Activated naive CD8-positive, alpha-beta T cell treated with anti-CD3 and anti-CD28 coated beads for 36 hours (primary cell): Measurements from ENCODE around the gene GPR39. TPM values are rescaled to one million over a fixed set of nuclear protein-coding genes. Genes with fewer than 3 reads are reported as not detected.

ENCODE experiments used
- DNase-seq: peaks from one replicate; pipeline ENCODE4 v3.0.0; 2021
- H3K27ac Mint-ChIP-seq: one replicate; pipeline ENCODE4 v1.8.0; 2022; ENCODE audit warnings: mild to moderate bottlenecking, moderate library complexity, mixed read lengths
- H3K27me3 Mint-ChIP-seq: one replicate; pipeline ENCODE4 v1.8.0; 2022; ENCODE audit warnings: mild to moderate bottlenecking, mixed read lengths
- H3K36me3 Mint-ChIP-seq: one replicate; pipeline ENCODE4 v1.8.0; 2021; ENCODE audit warnings: mild to moderate bottlenecking, mixed read lengths
- H3K4me1 Mint-ChIP-seq: one replicate; pipeline ENCODE4 v1.8.0; 2021; ENCODE audit warnings: mixed read lengths
- H3K4me3 Mint-ChIP-seq: one replicate; pipeline ENCODE4 v1.8.0; 2022; ENCODE audit warnings: mild to moderate bottlenecking, moderate library complexity, mixed read lengths
- H3K9me3 Mint-ChIP-seq: one replicate; pipeline ENCODE4 v1.8.0; 2022; ENCODE audit warnings: mixed read lengths
- total RNA-seq, 2 experiments: library from RNA; stranded (reverse); gene quantifications; one replicate each; pipeline ENCODE4 v1.2.3, GENCODE V29; 2021

The GPR39 gene
- total RNA-seq, 2 experiments from 2014 or later = not detected

- peak; percentile 1 for DNase-seq
- peaks cover 69% of the 10 kb centered on the region for H3K27me3 Mint-ChIP-seq
- H3K4me1 Mint-ChIP-seq = no peaks in the 10 kb centered on the region
- H3K4me3 Mint-ChIP-seq = no peak within 1 kb of the TSS
- no peak within 1 kb of the TSS for H3K27ac Mint-ChIP-seq
- H3K36me3 Mint-ChIP-seq = peaks cover 3% of the 10 kb centered on the region
- no peaks in the 10 kb centered on the region for H3K9me3 Mint-ChIP-seq
Observed at GRCh38 chr2:132669908-132670495, 253.4 kb downstream of the GPR39 start, which contains the start of gene LYPD1. TSS of gene LYPD1 (minus strand) at chr2:132670205. CDS start at chr2:132669932, 273 bp downstream.

GRCh38 chr2:132670496-132671150 is 254.0 kb downstream of the GPR39 start:
- H3K4me1 Mint-ChIP-seq = no peaks in the 10 kb centered on the region
- no peak overlapping the region for H3K27ac Mint-ChIP-seq
- H3K4me3 Mint-ChIP-seq = no peak overlapping the region
- H3K36me3 Mint-ChIP-seq = peaks cover 3% of the 10 kb centered on the region
- H3K9me3 Mint-ChIP-seq = no peaks in the 10 kb centered on the region
- H3K27me3 Mint-ChIP-seq = peaks cover 71% of the 10 kb centered on the region
- peak; percentile 0 for DNase-seq

GRCh38 chr2:132671151-132671835 is 254.7 kb downstream of the GPR39 start:
- Mint-ChIP-seq H3K27ac (no peak overlapping the region), H3K27me3 (peaks cover 71% of the 10 kb centered on the region), H3K4me1 (no peaks in the 10 kb centered on the region), H3K9me3 (no peaks in the 10 kb centered on the region), H3K36me3 (peaks cover 3% of the 10 kb centered on the region), H3K4me3 (no peak overlapping the region)
- DNase-seq = no peak

GRCh38 chr2:132676999-132677398 is 260.4 kb downstream of the GPR39 start:
- H3K4me3 Mint-ChIP-seq = no peak overlapping the region
- H3K27ac Mint-ChIP-seq = no peak overlapping the region
- H3K4me1 Mint-ChIP-seq = no peaks in the 10 kb centered on the region
- H3K9me3 Mint-ChIP-seq = no peaks in the 10 kb centered on the region
- peaks cover 35% of the 10 kb centered on the region for H3K27me3 Mint-ChIP-seq
- no peaks in the 10 kb centered on the region for H3K36me3 Mint-ChIP-seq
- DNase-seq = no peak

- no peak for DNase-seq
- Mint-ChIP-seq H3K27ac (no peak overlapping the region), H3K4me1 (no peaks in the 10 kb centered on the region), H3K36me3 (no peaks in the 10 kb centered on the region), H3K27me3 (peaks cover 28% of the 10 kb centered on the region), H3K9me3 (no peaks in the 10 kb centered on the region), H3K4me3 (no peak overlapping the region)
Observed at GRCh38 chr2:132677661-132678060, 261.1 kb downstream of the GPR39 start.

- Mint-ChIP-seq H3K4me3 (no peak overlapping the region), H3K27me3 (peaks cover 23% of the 10 kb centered on the region), H3K9me3 (no peaks in the 10 kb centered on the region), H3K4me1 (no peaks in the 10 kb centered on the region), H3K36me3 (no peaks in the 10 kb centered on the region), H3K27ac (no peak overlapping the region)
- no peak for DNase-seq
Observed at GRCh38 chr2:132678483-132678882, 261.9 kb downstream of the GPR39 start.

GRCh38 chr2:132680544-132680943 is 263.9 kb downstream of the GPR39 start:
- H3K27me3 Mint-ChIP-seq = peaks cover 7% of the 10 kb centered on the region
- no peaks in the 10 kb centered on the region for H3K36me3 Mint-ChIP-seq
- H3K4me1 Mint-ChIP-seq = no peaks in the 10 kb centered on the region
- H3K27ac Mint-ChIP-seq = no peak overlapping the region
- no peaks in the 10 kb centered on the region for H3K9me3 Mint-ChIP-seq
- DNase-seq = no peak
- no peak overlapping the region for H3K4me3 Mint-ChIP-seq

GRCh38 chr2:132681766-132682165 is 265.2 kb downstream of the GPR39 start:
- Mint-ChIP-seq H3K27ac (no peak overlapping the region), H3K36me3 (no peaks in the 10 kb centered on the region), H3K27me3 (peaks cover 6% of the 10 kb centered on the region), H3K4me3 (no peak overlapping the region), H3K9me3 (no peaks in the 10 kb centered on the region), H3K4me1 (no peaks in the 10 kb centered on the region)
- no peak for DNase-seq

- Mint-ChIP-seq H3K9me3 (peaks cover 3% of the 10 kb centered on the region), H3K27ac (no peak overlapping the region), H3K4me1 (no peaks in the 10 kb centered on the region), H3K4me3 (no peak overlapping the region), H3K27me3 (peaks cover 4% of the 10 kb centered on the region), H3K36me3 (no peaks in the 10 kb centered on the region)
- no peak for DNase-seq
Observed at GRCh38 chr2:132690664-132691303, 274.2 kb downstream of the GPR39 start.

GRCh38 chr2:132691556-132691955 is 275.0 kb downstream of the GPR39 start:
- Mint-ChIP-seq H3K27ac (no peak overlapping the region), H3K4me1 (no peaks in the 10 kb centered on the region), H3K27me3 (peaks cover 4% of the 10 kb centered on the region), H3K4me3 (no peak overlapping the region), H3K36me3 (no peaks in the 10 kb centered on the region), H3K9me3 (peaks cover 3% of the 10 kb centered on the region)
- no peak for DNase-seq

GRCh38 chr2:132692816-132693215 is 276.2 kb downstream of the GPR39 start:
- no peaks in the 10 kb centered on the region for H3K4me1 Mint-ChIP-seq
- H3K9me3 Mint-ChIP-seq = peaks cover 3% of the 10 kb centered on the region
- no peak overlapping the region for H3K4me3 Mint-ChIP-seq
- DNase-seq = no peak
- no peak overlapping the region for H3K27ac Mint-ChIP-seq
- H3K36me3 Mint-ChIP-seq = no peaks in the 10 kb centered on the region
- peaks cover 4% of the 10 kb centered on the region for H3K27me3 Mint-ChIP-seq
